Stimulated activated CD4-positive, alpha-beta T cell treated with anti-CD3 and anti-CD28 coated beads, Interleukin-1b, Interleukin-23, amount 100 ng/mL, for 24 hours (primary cell): ENCODE measurements around the gene ELMO1.

Source experiments
- DNase-seq, 4 experiments: peaks; one replicate each; pipeline ENCODE4 v3.0.0-alpha.2; 2020; ENCODE audit warnings: low read depth in 4 of 4, low spot score in 1 of 4

The ELMO1 gene

DNA sequence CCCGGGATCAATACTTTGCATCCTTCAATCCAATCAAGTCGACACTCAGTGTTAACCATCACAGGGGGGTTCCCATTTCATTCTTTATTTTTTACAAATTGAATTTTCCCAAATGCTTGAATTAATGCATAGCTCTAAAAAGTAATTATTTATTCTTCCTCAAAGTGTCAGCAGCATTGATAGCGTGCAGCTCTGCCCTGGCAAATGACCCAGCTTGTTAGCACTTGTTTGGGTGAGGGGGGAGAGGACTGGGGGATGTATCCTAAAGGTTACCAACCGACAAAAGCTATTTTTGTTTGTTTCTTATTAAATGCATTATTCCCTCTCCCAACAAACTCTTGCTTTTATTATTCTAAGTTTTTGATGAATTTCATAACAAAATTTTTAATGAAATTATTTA, 27.0 kb upstream of the ELMO1 start:
- DNase-seq = no peak

DNA sequence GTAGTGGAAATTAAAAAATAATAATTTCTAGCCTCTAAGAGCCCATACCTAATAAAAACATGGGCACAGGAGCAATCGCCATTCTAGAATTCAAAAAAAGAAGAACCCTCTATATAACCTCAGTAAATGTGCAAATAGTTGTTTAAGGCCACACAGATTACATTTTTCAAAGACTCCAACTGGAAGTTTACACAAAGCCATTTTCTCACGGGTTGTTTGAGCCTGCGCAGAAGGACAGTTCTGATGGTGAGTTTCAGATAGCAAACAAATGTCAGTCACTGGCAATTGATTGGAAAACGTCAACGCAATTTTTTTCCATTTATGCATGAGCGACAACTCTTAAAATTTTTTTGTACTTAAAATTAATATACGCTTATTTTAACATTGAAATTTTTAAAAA, 23.0 kb upstream of the ELMO1 start:
- no peak for DNase-seq

DNA sequence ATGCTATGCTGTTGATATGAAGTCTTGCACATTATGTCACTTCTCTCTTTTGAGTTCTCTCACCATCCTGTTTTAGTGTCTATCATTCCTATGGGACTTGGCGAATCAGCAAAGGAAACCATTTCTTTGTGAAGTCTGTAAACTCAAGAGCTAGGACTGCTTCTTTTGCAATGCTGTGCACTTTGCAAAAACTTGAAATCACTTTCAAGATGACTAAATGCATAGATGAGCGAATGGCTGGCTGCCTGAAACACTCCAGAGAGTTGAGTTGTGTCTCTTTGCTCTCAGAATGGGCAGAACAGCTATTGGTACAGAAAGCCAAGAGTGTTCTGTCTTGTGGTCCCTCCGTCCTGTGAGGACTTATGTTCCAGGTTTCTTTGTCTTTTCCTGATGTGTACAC, 18.3 kb upstream of the ELMO1 start:
- DNase-seq = no peak

DNA sequence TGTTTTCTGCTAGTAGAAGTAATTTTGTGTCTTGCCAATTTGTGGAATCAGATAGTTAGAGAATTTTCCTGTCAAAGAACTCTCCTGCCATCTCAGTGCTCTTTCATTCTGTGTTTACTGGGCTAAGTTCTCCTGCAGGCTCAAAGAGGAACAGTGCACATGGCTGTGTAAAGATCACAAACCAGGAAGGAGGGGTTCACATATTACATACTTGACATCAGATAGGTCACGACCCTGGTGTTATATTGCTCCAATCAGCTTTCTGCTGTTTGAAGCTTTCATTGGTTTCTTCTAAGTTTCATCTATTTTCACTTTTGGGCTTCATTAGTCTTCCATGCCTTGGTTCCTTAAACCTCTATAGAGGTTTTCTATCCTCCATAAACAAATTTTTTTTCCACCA, 13.5 kb upstream of the ELMO1 start:
- DNase-seq = no peak

DNA sequence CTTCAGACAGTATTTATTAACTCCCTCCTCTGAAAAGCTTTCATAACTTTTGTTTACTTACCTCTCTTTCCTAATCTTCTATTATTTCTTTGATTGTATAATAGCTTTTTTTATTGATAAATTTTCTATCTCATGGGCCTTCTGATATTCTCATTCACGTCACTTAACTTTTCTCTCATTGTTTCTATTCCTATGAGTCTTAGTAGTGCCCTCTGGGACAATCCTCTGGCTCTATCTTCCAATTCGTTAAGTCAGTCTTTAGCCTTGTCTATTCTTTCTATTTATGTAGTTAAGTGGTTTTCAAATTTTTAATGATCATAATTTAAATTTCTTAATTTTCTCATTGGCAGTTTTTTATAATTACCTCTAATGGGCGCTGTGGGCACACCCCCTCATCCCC, 6.4 kb upstream of the ELMO1 start:
- DNase-seq = no peak

DNA sequence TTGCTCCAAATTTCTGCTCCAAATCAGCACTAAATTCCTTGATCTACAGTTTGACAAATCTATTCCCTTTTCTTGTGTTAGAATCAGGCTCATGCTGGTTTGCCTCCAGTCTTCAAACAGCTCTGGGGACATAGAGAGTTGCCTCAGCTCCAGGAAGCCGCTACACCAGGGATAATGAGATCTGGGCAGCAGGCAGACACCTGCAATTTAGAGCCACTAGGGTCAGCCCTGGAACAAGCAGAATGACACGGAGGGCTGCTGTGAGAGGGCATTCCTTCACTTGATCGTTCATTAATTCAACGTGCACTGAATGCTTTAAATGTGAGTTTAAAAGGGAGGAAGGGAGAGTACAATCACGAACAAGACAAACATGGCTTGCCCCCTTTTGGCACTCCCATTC, 3.7 kb upstream of the ELMO1 start:
- no peak for DNase-seq

DNA sequence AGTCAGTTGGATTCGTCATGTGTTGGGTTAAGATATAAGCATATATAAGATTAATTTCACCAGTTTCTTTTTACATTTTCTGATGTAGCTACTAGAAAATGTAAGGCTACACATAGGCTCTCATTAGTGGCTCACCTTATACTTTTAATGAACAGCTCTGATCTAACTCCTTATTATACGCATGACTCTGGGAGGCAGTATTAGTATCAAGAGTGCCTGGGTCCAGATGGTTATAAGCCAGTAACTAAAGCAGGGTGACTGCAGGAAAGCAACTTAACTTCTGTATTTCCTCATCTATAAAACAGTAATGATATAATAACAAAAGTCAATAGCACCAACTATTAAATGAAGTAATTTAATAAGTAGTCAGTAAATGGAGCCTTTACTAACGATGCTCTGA, 1.4 kb upstream of the ELMO1 start:
- DNase-seq = no peak

DNA sequence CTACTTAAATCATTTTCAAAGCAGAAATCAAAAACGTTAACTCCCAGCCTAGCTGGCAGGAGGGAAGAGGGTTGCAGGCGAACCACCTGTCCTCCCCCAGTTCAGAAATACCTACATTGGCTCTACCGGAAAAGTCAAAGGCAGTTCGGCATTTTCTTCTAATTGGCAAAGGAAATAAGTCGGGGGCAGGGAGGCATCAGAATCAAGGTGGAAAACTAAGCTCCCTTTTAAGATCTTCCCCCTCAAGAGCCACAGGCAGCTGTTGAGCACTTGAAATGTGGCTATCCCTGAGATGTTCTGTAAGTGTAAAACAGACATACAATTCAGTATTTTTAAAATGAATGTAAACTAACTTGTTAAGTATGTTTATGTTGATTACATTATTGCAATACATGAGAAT, 957 bp upstream of the ELMO1 start:
- DNase-seq = no peak

DNA sequence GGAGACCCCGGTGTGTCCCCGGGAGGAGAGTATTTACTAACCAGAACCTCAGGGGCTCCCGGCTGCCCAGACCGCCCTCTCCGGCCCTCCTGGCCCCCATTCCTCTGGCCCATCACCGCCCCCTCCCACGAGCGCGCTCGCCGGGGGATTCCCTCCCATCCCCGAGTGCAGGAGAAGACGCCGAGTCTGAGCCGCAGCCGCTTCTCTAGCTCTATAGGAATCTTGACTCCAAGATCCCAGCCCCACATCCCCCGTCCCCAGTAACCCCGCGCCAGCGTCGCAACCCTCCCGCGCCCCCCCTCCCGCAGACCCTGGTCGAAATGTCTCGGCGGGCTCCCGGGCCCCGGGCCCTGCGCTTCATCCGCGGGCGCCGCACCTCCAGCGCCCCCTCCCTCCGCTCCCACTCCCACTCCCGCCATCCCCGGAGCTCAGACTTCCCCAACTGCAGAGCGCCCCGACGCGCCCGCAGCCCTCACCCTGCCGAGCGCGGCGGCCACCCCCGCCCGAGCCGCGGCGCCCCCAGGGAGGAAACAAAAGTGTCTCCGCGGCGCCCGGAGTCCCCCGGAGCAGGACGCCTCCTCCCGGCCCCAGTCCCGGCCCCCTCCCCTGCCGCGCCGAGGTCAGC, 541 bp downstream of the ELMO1 start:
- DNase-seq = peak in 1 of 4 experiments; percentile 23

DNA sequence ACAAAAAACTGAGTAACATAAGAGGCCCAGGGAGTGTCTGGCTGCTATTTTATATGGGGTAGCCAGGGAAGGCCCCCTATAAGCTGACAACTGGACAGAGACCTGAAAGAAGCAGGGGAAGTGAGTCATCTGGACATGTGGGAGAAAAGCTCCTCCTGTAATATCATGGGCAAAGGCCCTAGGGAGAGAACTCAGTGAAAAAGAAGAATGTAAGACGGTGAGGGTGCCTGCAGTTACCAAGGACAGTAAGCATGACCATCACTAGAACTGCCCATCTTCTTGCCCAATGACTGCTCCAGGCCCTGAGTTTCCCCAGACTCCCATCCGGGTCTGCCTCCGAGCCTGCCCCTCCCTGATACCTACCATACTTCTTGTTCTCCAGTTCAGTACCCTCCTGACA, 2.3 kb downstream of the ELMO1 start:
- DNase-seq = no peak

DNA sequence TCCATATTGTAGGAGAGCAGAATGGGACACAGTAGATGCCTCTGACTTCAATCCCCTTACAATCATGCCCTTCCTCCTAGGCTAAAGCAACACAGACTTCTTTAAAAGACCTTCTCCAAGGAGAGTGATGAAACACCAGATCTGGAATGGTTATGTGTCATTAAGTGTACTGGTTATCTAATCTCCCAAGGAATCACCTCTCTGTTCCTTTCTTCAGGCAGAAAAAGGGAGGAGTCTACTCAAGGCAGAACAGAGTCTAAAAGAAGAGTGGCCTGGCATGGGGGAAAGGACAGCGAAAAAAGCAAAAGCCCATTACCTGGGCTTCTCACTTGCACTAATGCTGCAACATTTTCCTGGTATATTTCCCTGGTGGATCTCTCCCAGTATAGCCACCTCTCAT, 2.9 kb downstream of the ELMO1 start:
- DNase-seq = no peak

DNA sequence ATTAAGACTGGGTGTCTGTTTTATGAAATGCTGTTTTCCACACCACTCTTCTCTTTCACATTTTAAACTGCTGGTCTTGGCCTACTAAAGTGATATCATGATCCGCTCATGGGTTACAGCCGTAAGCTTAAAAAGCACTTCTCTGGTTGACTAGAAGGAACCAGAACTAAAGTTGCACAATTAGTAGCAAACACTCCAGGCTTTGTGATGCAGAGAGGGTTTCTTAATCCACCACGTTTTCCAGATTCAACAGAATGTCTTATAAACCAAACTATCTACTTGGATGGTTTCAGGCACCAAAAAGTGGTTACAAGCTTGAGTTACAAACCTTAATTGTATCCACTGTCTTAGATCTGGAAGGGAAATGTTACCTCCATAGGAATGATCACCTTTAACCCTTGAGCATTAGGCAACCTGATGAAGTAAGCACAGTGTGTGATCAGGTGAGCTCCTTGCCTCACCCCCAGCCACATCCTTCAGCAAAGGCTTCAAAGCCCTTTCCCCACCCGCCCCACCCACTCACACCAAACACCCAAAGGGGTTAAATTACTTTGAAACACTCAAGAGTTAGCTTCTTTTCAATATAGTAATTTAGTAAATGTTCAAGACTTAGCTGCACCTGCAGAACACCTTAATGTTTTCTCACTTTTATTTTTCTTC, 3.5 kb downstream of the ELMO1 start:
- DNase-seq = no peak

DNA sequence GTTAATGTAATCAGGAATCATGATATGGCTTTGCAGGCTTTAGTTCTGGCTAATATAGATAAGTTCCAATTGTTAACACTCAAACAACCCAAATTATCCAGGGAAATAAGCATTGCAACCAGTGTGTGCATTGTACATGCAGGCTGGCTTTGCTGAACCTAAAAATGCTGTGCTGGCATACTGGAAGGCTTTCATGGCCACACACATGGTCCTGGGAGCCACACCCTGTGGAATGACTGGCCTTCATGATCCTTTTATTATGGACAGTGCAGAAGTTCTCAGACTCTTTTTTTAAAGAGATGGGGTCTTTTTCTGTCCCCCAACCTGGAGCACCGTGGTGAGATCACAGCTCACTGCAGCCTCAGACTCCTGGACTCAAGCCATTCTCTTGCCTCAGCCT, 5.0 kb downstream of the ELMO1 start:
- no peak for DNase-seq

DNA sequence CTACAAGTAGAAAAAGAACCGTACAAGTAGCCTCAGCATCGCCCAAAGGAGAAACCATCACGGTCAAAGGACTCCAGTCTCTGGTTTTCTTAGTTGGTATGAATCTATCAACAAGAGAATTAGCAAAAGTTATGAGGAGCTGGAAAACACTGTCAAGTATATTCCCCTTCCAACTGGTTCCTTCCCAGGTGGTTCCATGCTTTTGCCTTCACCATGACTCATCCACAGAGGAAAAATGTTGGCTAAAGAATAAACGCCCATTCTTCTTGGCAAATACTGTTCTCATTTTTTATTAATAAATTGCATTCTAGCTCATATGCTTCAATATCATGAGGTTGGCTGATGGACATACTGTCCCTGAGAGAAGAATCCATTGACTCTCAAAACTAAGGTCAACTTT, 6.4 kb downstream of the ELMO1 start:
- no peak for DNase-seq

DNA sequence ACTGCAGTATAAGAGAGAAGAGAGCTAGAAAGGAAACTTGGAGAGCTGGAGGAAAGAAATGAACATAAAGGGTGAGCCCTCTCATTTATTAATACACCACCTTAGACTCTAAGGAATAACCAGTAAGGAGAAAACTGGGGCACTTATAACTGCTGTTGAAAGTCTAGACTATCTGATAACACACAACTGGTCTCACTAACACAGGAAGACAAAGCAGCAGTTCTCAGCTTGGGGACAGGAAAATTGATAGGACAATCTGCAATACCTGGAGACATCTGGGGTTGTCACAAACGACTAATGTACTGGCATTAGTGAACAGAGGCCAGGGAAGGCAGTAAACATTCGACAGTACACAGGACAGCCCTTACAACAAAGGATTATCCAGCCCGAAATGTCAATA, 6.8 kb downstream of the ELMO1 start:
- no peak for DNase-seq

DNA sequence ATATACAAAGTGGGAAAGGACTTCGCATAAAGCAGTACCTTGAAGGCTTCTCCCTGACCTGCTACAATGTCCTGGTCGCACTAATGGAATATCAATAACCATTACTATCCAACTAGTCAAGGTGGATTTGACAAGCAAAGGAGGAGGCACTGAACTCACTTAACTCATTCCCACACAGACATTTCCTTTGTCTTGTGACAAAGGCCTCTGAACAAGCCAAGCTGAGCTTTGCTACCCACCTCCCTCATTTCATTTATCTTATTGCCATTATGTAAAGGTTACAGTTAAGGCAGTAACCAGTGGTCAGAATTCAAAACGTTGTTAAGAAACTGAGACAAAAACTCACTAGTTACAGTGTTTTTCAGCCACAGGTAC, 7.3 kb downstream of the ELMO1 start:
- no peak for DNase-seq

DNA sequence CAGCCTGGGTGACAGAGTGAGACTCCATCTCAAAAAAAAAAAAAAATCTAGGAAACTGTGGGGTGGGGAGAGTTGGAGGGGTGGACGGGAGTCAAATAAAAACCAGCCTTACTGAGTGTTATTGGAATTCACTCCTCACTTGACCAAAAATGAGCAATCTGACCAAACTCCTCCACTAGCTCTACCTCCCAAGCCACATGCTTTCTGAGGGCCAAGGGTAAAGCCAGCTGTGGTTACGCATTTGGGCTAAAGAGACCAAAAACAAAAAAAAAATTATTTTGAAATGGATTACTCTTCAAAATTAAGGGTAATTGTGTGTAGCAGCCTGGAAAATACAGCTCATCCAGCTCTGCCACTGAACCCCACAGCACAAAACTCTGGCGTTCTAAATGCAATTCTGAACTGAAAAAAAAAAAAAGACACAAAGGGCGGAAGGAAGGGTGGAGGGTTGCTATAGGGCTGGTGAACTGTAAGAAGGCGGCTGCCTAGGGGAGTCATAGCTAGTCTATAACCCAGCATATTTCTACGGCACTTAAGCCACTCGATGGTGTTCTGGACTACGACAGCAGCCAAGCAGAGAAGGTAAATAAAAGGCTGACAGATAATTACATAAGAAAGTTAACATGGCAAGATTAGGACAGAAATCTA, 7.8 kb downstream of the ELMO1 start:
- DNase-seq = peak in 1 of 4 experiments; percentile 13

DNA sequence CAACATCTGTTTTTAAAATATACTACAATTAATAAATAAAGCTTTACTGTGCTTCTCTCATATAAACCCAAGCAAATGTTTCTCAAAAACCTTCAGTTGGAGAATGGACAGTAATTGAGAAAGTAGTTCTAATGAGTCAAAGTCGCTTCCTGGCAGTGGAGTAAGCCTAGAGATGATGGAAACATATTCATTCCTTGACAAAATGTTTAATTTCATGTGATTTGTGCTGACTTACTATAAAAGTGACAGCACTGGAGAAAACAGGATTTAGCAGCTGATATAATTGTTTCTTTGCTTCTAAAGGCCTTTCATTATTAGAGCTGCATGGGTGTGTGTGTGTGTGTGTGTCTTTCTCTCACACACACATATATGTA, 9.0 kb downstream of the ELMO1 start:
- no peak for DNase-seq

DNA sequence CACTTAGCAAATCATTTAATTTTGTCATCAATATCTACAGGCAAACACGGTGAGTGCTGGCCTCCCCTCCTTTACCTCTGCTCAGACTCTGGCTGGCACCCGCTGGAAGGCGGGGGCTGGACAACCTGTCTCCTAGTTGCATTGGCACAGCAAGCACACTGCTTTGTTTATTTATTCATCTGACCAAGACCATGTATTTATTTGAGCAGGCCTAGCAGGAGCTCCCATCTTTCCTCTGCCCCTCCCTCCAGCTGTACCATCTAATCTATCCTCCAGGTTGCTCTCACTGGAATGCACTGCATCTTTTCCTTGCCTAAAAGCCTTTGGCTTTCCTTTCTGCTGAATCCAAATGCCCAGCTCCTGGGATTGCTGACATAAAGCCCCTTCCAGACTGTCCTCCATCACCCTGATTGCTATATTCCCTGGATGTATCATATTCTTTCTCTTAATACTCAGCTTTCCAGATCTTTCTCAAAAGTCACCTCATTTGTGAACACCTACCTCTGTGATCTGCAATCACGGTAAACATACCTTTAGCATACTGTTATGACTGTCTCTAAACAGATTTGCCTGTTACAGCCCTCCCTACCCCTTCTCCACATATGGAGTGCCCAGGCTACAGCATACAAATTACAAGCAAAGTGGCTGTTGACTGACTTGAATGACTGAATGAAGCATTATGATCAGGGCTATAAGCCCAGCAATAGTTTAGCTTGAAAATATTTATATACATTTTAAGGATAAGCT, 9.6 kb downstream of the ELMO1 start:
- no peak for DNase-seq

DNA sequence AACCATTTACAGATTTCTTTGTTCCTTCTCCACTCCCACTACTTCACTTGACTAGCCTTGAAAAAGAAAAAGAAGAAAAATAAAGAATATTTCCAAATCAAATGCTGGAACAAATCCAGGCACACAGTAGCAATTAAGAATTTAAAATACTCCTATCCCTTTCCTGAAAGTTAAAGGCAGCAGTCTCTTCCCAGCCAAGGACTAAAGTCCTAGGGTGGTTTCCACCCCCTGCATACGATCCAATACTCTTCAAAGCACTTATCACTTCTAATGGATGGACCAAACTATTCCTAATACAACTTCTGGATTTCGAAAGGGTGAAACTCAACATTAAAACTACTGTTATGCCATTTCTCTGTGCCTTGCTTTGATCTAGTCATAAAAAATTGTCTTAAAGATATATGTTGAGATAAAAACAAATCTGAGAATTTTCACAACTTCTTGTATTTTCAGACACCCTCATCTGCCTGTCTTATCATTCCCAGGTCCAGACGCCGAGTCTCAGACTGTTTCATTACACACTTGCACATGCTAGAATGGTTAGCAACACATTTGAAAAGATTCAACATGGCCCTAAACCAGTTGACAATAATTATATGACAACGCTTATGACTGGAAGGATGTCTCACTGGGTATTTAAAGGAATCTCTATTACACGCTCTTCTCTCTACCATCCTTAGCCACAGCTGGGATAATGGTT, 13.4 kb downstream of the ELMO1 start:
- DNase-seq = no peak

DNA sequence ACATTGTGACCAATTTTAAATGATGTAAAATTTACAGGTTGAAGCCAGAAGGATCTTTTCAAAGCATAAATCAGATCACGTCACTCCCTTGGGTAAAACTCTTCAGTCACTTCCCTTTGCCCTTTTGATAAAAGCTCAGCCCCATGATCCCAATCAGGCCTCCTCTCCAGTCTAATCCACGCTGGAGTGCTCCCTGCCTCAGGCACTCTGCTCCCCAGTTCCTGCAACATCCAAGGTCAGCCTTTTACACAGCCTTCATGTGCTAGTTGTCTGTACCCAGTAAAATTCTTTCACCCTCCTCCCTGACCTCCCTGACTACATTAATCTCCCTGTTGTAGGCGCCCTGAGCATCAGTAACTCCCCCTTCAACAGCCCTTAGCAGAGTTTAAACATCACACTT, 14.1 kb downstream of the ELMO1 start:
- no peak for DNase-seq

DNA sequence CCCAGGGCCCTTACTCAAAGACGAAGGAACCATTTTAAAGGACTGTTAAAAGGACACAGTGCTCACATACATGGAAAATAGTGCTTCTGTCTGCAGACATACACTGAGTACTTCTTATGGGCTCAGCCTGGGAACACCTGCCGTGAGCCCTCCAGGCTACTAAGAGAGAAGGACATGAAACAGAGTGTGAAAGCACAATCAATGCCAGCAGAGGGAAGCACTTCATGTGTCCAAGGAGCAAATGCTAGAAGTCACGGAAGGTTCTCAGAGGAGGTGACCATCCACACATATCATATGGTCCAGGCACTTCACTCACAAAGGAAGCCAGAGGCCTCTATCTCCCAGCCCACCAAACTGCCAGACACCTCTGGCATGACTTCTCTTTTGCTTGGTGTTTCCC, 15.5 kb downstream of the ELMO1 start:
- DNase-seq = no peak
